ENCODE results near the gene BORCS6.

BORCS6 gene

GRCh38 chr17:8210761-8211458, 20.9 kb upstream of the BORCS6 start:
- no peak for DNase-seq

DNA sequence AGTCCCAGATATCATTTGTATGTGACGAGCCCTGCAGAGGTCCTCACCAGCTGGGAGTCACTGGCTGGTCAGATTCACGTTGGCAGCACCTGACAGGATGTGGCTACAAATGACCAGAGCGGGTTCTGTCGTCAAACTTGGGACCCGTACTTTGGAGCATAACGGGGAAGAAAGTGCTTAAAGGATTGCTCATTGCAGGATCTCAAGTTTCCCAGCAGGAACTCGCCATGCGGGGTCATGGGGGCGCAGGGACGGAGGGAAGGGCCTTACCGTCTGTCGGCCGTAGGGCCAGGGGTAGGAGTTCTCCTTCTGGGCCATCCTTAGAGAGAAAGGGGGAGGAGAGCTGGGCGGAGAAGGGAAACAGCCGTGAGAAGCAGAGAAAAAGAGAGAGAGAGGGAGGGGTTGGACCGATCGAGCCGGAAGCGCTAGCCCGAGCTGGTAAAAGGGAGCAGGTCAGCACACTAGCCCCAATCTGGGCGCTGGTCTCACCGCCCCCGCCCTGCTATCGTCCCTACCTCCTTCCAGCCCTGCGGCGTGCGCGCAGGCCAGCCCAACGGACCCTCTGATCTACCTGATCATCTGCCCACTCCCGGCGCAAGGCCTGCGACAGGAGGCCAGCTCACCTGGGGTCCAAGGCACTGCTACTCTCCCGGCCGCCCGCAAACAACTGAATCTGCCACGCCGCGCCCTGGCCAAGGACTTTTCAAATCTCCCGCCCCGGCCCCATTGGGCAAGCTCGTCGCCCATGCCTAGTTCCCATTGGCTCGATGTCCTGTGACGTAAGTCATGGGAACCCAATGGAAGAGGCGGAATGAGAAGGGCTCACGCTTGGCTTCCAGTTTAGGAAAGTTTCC, 20.2 kb upstream of the BORCS6 start, which contains the start of gene AURKB:
TSS of gene AURKB (minus strand) at position 669 of the 854 bp plus-strand sequence. CDS start at position 318, 351 bp downstream.
- DNase-seq: peak; percentile 88

DNA sequence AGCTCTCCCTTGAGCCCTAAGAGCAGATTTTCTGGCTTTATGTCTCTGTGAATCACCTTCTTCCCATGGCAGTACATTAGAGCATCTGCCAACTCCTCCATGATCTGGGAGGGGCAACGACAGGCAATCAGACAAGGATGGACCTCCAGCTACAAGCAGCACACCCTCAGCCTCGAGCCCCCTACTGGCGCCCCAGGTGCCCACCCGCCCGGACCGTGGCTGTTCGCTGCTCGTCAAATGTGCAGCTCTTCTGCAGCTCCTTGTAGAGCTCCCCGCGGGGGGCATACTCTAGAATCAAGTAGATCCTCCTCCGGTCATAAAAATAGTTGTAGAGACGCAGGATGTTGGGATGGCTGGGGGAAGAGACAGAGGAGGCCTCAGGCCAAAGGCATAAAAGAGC, 16.6 kb upstream of the BORCS6 start:
- DNase-seq: no peak

- DNase-seq: no peak
These were observed 15.0 kb upstream of the BORCS6 start for GRCh38 chr17:8204761-8205555.

DNA sequence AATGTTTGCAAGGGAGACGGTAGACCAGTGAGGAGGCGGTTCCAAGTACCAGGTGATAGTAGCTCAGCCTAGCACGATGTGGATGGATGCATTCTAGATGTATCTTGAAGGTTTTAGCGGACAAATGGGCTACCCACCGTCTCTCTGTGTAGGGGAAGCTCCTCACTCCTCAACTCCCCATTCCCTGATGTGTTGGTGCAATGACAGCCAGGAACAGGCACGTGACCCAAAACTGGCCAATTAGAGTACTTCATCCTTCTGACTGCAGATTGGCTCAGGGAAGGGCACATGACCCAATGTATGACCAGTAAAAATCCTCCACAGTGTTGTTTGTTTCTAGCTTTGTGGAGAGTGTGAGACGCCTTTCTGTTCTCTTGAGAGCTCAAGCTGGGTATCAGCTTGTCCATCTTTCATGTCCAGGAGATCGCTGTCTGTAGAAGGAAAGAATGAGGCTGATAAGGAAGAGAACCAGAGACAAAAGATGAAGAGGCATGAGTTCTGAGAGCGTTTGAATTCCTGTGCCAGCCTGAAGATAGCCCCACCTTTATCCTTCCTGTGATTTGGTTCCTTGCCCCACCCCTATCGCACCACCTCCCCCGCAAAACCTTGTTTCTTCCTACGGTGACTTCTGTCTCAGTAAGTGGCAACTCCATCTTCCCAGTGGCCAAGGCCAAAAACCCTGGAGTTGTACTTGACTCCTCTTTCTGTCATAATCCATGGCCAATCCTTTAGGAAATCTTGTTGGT, 2.3 kb upstream of the BORCS6 start:
- DNase-seq: peak; percentile 30

GRCh38 chr17:8190506-8190905, 526 bp upstream of the BORCS6 start:
- DNase-seq: no peak

DNA sequence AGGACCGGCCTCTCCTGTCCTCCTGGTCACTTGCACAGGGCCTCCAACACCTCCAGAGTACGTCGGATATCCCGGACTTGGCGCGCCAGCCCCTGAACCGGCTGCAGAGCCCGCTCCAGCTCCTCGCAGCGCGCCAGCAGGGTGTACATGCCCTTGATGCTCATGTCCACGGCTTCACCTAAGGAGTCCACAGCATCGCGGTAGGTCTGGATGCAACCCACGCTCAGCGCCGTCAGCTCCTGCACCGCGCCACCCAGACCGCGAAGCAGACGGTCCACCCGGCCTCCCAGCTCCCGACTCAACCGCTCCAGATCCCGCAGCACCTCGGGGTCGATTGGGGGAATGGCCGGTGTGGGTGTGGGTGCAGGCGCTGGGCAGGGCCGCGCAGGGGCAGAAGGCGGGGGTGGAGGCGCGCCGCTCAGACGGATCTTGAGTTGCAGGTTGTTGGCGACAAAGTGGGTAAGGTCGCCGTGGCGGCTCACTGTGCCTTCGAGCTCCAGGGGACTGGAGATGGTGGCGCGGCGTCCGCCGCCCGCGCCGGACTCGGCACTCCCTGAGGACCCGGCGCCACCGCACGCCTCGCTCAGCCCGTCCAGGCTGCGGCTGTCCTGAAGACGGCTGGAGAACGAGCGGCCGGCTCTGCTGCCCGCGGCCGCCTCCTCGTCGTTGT, 804 bp downstream of the BORCS6 start:
- DNase-seq: peak; percentile 27

DNA sequence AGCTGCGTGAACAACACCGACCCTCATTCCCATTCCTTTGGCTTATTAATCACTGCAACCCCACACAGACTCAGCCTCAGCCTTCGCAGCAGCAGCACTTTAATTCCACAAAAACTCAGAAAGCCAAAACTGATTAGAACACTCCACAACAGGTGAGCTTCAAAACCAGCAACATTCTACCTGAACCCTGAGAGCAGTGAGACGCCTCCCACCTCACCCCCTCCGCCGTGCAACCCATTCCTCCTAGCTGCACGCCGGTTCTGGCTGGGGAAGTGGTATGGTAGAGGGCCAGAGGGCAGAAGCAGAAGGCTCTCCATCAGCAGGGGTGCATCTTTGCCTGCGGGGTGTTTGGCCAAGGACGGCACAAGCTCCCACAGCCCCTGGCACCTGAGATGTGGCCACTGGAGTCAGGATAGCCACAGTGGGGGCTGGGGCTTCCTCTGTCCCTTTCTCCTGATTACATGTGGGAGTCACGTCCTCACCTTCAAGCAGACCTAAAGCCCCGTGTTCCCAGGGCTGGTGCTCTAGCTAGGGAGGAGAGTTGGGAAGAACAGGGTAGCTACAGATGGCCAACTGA, 1.6 kb downstream of the BORCS6 start:
- DNase-seq: no peak

DNA sequence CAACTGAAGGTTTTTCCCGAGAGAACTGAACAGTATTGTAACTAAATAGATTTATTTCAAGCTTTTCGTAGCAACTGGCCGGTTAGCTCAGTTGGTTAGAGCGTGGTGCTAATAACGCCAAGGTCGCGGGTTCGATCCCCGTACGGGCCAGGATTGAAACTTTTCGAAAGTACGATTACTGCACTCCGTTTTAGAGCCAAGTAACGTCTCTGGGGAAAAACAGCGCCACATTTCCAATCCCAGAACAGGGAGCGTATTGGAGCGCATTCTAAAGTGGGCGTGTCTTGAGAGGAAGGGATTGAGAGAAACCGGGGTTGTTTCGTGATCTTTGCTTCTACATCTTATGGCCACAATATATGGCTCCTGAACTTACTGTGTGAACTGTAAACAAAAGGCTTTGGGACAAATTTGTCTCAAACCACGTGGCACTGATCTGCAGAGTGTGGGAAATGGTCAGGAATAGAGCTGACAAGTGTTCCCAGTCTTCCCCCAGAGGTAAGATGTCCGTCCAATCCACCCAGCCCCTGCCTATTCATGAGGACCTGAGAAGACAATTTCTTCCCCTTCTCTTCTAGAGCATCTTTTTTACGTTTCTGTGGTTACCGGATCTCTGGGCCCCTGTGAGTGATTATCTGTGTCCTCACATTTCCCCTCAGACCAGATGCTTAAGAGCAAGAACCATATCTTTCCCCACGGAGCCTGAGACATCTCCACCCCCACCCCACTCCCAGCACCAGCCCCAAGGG, 2.3 kb downstream of the BORCS6 start:
- peak; percentile 91 for DNase-seq

DNA sequence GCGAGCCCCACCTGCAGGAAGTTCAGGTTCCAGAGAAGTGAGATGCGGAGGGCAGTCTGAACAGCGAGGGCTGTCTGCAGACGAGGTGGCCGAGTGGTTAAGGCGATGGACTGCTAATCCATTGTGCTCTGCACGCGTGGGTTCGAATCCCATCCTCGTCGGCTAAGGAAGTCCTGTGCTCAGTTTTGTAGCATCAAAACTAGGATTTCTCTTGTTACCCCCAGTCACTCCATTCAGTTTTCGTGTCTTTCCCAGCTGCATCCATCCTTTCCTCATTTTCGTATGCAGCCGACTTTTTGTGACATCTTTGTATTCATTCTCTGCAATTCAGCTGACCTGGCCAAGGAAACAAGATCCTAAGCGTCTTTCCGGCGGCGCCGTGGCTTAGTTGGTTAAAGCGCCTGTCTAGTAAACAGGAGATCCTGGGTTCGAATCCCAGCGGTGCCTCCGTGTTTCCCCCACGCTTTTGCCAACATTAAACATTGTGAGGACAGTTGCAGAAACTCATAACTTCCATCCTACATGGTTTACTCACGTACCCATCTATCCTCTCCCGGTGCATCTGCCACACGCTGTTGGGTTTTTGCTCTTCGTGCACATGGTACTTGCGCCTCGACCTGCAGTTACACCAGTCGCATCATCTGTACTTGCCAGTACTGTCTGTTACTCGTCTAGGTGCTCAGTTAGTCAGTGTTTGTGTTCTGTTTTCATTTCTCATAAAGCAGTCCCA, 3.0 kb downstream of the BORCS6 start:
- DNase-seq: peak; percentile 88

DNA sequence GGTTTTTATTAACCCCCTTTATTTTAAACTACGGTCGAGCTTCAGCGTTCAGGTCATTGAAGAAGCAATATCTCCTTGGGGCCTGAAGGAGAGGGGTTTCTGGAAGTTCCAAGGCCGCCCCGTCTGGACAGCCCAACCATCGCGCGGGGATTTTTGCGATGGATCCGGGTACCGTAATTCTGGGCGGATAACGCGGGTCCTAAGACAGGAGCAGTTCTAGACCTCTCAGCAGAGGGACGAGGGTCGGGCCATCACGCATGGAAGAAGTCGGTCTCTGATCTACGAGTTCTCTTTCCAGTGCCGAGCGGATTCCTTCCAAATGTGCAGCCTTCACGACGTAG, 3.6 kb downstream of the BORCS6 start:
- DNase-seq: no peak

DNA sequence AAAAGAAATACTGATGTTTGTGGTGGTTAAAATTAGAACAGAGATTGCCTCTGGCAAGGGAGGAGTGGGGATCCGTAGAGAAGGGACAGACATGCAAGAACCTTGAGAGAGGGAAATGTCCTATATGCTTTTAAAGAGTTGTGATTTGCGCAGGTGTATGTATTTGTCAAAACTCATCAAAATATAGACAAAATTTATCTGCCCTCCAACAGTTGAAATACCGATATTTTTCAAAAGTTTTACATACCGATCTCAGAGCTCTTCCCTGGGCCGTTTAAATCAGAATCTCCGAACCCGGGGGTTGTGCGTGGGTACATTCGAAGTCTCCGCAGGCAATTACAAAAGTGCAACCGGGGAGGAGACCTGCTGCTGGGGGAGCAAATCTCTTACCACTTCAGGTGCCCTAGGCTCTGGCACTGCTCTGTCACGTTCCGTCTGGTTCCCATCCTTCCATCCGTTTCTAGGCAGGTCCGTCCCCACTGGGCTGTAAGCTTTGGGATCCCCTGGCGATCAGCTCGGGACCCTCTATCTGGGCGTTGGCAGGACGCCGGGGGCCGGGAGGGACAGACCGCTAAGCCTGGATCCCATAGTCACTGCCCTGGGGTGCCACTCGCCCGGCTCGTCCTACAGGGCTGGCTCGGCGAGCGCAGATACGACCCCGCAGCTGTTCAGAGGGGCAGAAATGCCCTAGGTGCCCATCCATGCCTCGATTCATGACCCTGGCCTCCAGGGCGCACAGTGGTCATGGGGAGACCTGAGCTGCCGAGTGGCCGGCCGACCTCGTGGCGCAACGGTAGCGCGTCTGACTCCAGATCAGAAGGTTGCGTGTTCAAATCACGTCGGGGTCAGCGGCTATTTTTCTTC, 4.2 kb downstream of the BORCS6 start:
- peak; percentile 92 for DNase-seq

DNA sequence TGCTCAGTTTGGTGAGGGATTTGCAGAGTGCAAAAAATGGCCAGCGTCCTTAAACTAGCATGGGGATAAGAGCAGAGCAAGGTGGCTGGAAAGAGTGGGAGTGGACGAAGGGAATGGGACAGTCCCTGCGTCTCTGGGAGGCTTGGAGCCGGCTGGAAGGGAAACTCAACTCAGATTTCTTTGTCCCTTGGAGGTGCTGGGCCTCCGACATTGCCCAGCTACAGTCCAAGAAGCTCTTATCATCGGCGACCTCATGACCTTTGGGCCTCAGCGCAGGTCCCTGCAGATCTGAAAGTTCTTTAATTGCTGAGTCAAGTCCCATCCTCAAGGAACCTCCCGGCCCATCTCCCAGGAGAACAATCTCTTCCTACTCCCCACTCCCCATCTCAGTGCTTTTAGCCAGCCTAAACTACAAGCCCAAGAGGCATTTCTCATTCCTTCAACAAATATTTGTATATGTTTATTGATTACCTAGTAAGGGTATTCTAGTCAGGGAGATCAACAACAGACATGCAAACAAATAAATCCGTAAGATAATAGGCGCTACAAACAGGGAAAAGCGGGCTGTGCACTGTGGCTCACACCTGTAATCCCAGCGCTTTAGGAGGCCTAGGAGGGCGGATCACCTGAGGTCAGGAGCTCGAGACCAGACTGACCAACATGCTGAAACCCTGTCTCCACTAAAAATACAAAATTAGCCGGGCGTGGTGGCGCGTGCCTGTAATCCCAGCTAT, 12.8 kb downstream of the BORCS6 start:
- DNase-seq: no peak

- peak; percentile 84 for DNase-seq
These were observed 13.6 kb downstream of the BORCS6 start, which contains the start of gene TMEM107 for GRCh38 chr17:8176197-8176940. Gene TMEM107 (minus strand): TSS chr17:8176380. CDS start chr17:8176286, 94 bp downstream.

DNA sequence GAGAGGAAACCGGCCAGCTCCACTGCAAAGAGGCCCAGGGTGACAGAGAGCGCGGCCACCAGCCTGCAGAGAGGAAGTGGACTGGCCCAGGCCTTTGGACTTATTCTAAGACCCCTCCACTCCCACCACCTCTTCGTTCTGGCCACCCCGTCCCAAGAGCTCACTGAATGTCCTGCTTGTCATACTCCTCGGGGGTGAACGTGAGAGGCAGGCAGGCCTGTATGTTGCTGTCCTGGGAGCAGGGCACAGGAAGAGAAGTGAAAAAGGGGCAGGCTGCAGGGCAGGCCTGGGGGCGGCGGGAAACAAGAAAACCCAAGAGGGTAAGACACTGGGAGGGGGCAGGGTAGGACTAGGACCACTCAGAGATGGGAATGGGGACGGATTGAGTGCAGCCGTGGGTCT, 14.2 kb downstream of the BORCS6 start:
- DNase-seq: no peak

DNA sequence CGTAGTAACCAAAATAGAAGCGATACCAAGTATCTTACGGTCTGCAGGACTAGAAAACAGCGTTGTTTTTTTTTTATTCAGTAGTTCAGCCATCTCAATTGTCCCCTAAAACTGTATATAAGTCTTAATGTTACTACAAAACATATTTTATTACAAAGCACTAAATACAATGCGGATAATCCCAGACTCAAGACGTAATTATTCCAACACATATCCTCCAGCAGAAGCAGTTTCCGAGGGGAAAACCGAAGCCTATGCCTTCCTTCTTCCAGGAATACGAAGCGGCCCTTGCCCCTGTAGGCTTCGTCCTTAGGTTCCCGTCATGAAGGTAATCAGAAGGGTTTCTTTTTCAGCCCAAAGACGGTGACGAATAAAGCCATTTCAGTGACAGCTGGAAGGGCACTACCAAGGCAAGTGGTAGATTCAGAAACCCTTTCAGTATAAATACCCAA, 16.1 kb downstream of the BORCS6 start:
- DNase-seq: no peak

GRCh38 chr17:8173056-8173870, 16.7 kb downstream of the BORCS6 start:
- peak; percentile 71 for DNase-seq

Measured in activated CD8-positive, alpha-beta memory T cell treated with anti-CD3 and anti-CD28 coated beads, Interleukin-2, amount 50 U/mL, for 4 hours (primary cell).